ENCODE measurements around the gene TTC1.
"Not testable (repeated sequence)": the region's sequence is repeated elsewhere in the genome, so short reads cannot be mapped to it uniquely, and the experiment has no call there.

TTC1 gene

DNA sequence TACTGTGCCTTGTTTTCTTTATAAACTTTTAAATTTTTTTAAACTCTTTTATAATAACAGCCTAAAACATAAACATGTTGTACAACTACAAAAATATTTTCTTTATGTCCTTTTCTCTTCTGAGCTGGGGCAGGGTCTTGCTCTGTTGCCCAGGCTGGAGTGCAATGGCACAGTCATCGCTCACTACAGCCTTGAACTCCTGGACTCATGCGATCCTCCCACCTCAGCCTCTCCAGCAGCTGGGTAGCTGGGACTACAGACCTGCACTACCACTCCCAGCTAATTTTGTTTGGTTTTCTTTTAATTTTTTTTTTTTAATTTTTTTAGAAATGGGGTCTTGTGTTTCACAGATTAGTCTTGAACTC is 31.5 kb downstream of the TTC1 start:
- DNase-seq (ENCODE audit: low spot score), result no peak

DNA sequence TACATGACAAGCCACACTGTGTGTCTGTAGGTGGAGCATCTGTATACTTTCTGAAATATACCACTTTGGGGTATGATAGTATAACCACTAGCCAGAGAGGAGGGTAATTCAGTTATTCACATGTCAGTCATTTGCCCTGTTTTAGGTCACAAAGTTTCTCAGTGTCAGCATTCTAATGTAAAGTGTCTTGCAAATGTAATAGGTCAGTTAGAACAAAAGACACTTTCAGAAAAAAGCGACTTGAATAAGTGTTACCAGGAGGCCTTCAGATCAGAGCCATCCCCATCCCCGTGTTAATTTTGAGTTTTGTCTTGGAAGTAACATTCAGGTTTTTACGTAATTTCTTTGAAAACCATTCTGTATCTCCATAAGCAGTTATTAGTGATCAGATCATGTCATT is 33.7 kb downstream of the TTC1 start:
- DNase-seq (ENCODE audit: low spot score), result no peak

DNA sequence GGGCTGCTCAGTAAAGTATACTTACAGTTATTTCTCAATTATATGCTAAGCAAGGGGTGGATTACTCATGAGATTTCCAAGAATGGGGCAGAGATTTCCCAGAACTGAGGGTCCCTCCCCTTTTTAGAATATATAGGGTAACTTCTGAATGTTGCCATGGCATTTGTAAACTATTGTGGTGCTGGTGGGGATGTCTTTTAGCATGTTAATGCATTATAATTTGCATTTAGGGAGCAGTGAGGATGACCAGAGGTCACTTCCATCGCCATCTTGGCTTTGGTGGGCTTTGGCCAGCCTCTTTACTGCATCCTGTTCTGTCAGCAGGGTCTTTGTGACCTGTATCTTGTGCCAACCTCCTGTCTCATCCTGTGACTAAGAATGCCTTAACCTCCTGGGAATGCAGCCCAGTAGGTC is 35.5 kb downstream of the TTC1 start:
- DNase-seq (ENCODE audit: low spot score), result no peak

DNA sequence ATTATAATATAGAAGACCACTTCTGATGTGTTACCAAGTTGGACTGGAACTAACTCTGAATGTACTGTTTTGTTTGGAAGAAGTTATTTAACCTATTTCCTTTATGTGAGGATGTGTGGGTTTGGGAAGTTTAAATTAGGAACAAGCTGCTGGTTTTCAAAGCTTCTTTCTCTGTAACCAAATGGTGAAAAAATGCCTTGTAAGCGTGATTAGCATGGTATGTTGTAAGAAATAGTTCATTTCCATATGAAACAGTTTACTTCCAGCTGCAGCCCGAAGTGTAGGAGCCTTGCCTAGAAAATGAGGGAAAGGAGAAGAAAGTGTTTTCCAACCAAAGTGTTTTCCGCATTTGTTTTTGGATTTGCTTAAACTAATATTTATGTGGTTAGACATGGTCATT is 36.0 kb downstream of the TTC1 start:
- DNase-seq (ENCODE audit: low spot score), result no peak

DNA sequence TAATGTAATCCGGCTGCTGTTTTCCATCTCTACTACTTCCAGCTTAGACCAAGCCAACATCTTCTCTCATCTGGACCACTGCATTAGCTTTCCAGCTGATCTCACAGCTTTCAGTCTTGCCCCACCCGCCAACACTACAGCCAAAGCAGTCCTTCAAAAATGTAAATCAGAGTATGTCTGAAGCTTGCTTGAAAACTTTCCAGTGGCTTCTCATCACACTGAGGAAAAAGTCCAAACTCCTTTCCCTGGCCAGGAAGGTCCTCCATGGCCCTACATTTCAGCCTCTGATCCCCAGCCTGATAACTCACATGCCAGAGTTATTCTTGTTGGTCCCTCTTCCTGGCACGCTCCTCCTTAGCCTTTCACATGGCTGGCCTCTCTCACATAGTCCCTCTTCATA is 38.5 kb downstream of the TTC1 start:
- DNase-seq (ENCODE audit: low spot score), result no peak

DNA sequence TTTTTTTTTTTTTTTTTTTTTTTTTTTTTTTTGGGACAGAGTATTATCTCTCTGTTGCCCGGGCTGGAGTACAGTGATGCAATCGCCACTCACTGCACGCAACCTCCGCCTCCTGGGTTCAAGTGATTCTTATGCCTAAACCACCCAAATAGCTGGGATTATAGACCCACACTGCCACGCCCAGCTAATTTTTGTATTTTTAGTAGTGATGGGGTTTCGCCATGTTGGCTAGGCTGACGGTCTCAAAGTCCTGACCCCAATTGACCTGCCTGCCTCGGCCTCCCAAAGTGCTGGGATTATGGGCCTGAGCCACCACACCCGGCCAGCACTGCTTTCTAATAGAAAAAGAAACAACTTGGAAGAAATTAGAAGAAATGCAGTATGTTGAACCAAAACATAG is 39.2 kb downstream of the TTC1 start:
- DNase-seq (ENCODE audit: low spot score), result no peak

DNA sequence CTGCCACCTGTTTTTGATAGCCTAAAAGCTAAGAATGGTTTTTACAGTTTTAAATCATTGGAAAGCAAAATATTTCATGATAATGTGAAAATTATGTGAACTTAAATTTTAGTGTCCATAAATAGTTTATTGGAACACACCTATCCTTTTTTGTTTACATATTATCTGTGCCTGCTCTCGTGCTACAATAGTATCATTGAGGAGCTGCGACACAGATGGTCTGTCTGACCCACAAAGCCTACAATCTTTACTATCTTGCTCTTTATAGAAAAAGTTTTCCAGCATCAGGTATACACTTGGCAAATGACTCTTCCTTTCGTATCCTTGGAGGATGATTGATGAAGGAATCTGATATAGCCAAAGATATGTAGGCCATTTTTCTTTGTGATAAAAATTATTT is 40.2 kb downstream of the TTC1 start:
- no peak for DNase-seq (ENCODE audit: low spot score)

DNA sequence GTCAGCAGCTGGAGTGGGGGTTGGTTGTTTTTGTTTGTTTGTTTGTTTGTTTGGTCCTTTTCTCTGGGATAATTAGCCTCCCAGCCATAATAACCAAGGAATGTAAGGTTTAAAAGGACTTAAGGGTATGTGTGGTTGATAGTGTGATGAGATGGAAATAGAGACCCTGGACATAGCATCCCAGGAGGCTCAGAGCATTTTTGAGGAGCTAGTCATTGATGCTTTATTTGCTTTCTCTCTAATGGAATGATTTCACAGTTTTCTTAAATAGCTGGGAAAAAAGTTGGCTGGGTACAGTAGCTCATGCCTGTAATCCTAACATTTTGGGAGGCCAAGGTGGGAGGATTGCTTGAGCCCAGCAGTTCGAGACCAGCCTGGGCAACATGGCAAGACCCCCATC is 45.1 kb downstream of the TTC1 start:
- DNase-seq (ENCODE audit: low spot score), result no peak

DNA sequence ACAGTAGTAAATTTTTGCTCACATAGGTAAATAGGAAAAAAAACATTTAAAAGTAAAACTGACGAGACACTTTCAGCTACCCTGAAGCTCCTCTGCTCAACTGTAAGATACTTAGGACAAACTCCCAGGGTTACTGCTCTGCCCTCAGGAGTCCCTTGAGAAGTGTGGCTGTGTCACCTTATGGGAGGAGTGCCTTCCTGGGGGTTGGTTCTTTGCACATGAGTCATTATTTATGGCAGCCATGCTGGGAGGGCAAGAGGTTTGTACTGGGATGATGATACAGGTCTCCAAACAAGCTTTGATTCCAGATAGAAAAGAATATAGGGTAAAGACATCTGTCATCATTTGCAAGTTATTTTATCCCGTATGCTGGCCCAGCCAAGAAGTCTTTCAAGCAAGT is 45.9 kb downstream of the TTC1 start:
- DNase-seq (ENCODE audit: low spot score), result no peak

DNA sequence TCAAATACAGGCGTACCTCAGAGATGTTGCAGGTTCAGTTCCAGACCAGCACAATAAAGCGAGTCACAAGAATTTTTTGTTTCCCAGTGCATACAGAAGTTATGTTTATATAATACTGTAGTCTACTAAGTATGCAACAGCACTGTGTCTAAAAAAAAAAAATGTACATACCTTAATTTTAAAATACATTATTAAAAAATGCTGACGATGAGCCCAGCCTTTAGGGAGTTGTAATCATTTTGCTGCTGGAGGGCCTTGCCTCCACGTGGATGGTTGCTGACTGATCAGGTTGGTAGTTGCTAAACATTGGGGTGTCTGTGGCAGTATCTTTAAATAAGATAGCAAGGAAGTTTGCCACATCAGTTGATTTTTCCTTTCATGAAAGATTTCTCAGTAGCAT is 48.3 kb downstream of the TTC1 start:
- no peak for DNase-seq (ENCODE audit: low spot score)

DNA sequence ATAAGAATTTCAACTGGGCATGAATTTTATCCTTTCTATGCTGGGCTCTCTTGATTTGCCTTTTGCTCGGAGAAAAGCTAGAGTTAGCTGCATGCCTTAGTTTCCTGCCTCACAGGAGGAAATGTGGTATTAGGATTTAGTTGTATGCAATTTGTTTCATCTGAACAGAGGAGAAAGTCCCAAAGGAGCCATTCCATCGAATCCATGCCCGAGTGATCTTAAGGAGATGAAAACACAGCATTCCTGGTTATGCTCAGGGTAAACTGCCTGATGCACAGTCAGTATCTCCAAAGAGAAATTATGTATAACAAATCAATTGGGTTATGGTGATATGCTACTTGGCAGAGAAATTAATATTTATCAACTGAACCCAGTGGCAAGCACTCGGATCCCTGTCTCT is 51.1 kb downstream of the TTC1 start:
- no peak for DNase-seq (ENCODE audit: low spot score)

DNA sequence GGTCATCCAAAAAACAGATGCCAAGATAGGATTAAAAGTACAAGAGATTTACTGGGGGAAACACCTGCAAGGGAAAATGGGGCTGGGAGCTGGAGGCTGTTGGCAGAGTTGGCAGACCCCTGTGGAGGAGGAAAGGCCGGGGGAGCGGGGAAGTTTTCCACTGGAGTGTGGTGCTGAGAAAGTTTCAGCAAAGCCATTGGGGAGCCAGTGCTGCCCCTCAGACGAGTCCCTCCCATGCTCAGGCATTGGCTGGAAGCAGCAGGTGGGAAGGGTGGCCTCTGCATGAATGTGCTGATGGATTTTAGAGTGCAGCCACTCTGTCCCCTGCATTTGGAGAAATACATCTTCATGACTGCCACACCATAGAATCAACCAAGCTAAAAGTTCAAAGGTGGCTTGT is 52.8 kb downstream of the TTC1 start:
- DNase-seq (ENCODE audit: low spot score), result no peak

DNA sequence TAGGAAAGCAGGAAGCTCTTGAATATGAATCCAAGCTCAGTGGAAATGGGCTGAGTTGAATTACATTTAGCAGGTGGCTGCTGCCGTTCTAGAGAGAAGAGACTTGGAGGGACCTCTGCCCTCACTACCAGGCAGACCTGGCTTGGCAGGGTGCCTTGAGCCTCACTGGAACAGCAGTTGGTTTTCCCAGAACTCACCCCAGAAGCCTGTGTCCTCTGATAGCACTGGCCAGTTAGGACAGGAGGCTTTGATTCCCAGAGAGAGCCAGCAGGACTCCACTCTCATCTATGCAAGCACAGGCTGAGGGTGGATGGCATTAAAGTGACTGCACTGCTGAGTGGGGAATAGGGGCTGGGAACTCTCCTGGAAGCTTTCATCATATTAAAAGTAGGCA is 55.5 kb downstream of the TTC1 start:
- no peak for DNase-seq (ENCODE audit: low spot score)

DNA sequence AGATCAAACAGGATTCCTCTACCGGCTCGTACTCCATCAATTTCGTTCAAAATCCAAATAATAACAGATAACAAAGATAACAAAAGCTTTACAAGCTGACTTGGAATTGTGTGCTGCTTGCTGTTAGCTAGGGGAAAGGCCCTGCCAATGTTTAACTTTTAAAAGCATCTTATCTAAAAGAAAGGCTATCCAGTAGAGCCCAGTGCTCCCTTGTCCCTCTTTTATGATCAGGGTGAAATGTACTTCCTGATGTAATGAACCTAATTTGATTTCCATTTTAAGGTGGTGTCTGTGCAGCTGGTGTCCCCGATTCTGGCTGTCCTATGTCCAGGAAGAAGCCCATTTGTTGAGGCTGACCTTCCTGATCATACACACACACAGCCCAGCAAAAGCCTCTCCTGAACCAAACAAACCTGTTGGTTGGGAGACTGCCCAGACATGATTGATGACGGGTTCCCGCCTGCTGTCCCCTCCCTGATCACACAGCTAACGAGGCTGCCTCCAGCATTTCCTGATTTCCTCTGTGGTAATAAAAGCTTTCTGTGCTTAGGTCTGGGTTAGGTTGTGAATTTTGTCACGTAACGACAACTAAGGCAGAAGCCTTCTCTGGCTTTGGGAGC is 56.2 kb downstream of the TTC1 start:
- no peak for DNase-seq (ENCODE audit: low spot score)

DNA sequence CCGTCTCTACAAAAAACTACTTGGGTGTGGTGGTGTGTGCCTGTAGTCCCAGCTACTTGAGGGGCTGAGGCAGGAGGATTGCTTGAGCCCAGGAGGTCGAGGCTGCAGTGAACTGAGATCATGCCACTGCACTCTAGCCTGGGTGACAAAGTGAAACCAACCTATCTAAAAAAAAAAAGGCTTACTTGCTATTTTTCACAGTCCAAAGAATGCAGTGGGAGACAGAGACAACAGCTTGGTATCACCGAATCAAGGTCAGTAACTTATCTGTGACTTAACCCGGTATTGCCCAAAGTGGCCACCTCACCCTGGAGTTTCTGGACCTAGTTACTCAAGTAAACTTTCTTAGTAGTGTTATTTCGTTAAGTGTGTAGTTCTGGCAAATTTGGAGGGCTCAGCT is 60.2 kb downstream of the TTC1 start:
- not testable (repeated sequence) for DNase-seq (ENCODE audit: low spot score)

DNA sequence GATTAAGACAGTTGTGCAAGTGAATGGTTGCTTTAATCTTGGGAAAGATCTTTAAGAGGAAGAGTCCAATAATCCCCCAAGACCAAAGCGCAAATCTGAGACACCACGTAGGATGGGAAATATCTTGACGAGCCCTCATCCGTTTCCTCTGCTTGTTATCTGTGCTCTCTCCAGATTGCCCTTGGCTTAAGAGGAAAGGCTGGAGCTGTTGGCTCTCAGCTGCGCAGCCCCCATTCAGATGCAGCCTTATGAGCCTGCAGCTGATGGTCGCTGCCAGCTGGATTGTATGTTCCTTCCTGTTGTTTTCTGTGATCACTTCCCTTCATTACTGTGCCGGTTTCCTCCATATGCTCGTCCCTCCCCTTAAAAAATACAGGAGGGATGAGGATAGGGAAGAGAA is 62.6 kb downstream of the TTC1 start:
- peak; percentile 31 for DNase-seq (ENCODE audit: low spot score)

DNA sequence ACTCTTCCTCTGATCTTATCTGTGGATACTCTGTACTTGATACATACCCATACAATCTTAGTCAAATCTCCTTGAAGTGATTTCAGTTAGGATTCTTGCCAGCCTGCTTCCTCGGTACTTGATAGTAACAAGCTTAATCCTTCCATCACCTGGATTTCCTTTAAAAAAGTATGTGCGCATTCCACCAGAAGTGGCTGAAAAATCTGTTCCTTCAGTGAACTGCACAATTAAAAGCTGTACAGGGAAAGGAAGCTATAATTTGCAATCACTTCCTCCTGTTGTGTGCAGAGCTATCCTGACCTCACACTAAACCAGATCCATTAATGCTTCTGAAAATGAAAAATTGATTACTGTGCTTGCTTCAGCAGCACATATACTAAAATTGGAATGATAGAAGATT is 63.0 kb downstream of the TTC1 start:
- DNase-seq (ENCODE audit: low spot score), result no peak

DNA sequence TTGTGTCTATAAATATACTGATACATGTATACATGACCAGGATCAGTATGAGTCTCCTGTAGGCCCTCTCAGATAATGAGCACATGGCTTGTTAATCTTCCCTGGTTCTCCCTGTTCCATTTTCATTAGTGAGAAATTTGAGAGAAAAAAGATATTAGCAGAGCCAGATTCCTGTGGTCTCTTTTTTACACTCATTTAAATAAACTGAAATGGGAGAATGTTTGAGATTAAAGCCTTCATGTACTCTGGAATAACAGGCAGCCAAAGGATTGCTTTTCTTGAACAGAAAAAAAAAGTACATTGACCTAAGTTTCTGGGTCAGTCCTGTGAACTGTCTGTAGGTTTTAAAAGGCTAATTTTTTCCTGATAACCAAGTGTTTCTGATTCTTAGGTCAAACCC is 66.1 kb downstream of the TTC1 start:
- no peak for DNase-seq (ENCODE audit: low spot score)

DNA sequence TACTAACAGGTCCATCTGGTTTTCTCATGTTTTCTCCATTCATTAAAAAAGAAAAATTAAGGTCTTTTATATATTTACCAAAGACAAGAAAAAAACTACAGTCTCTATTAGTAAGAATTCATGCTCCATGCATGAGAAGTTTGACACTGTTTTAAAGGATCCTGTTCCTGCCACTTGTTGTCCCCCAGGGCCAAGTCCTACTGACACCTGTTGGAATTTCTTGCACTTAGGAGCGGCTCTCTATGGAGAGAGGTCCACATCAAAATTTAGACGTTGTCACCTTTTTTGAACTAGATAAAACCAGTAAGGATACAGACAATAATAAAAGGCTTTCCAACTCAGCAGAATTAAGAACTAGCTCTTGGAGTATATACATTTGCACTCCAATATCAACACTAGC is 68.1 kb downstream of the TTC1 start:
- no peak for DNase-seq (ENCODE audit: low spot score)

DNA sequence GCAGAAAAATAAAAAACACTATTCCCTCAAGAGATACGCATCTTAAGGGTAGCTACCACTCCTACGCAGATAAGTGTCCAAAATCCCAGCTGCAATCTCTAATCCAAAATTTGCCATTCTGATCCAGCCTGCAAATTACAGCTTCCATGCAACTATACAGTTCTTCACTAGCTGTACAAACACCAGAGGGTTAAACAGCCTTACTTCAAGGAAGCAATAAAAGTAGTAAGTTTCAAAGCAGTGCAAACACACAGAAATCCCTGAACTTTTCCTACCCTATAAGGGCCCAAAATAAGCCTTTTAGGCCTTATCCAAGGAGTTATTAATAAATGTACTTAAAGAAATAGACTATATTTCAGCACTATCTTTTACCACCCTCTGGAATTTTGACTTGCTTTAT is 70.8 kb downstream of the TTC1 start:
- DNase-seq (ENCODE audit: low spot score), result no peak

DNA sequence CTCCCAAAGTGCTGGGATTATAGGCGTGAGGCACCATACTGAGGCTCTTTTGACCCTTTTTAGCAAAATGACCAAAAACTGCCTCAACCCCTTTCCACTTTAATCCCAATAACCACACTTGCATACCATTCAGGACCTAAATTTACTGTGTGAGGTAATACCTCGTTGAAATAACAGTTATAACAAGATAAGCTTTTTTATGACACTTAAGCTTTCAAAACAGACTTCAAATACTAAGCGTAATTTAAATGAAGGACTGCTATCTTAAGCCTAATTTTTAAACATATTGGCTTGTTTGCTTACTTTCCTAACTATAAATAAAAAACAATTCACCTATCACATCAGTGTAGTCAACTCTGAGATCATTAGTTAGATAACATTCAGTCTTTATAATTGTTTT is 72.6 kb downstream of the TTC1 start:
- no peak for DNase-seq (ENCODE audit: low spot score)

DNA sequence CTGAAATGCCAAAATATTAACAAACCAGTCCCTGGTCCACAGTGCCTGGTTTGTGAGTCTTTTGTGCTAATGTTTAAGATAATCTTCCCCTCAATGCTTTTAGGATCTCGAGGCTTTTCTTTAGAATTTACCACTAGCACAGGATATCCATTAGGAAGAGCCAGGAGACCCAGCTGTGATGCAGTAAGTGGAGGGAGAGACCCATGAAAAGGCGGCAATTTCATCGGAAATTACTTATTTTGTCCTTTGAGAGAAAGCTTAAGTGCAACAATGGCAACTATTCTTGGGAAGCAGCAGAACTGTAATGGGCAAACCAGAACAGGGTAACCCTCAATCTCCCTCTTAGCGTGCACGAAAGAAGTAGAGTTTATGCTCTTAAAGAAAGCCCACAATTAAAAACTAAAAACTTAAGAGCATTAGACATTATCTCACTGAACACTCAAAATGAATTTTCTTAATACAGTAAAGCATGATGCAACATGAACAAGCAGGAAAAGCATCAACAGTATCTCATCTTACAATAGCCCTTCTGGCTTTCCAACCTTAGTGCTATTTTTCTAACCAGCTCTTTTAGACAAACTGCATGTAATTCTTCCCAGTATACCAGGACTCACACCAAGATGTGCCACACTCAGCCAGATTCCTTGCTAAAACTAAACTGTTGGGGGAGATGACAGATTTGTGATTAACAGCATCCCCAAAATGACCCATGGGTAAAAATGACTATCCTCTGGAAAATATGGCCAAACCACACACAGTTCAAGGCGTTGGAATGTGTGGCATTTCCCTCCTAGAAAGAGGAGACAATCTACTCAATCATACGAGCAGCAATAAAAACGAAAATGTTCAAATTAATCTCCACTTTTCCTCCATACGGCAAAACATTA is 73.9 kb downstream of the TTC1 start:
- no peak for DNase-seq (ENCODE audit: low spot score)

DNA sequence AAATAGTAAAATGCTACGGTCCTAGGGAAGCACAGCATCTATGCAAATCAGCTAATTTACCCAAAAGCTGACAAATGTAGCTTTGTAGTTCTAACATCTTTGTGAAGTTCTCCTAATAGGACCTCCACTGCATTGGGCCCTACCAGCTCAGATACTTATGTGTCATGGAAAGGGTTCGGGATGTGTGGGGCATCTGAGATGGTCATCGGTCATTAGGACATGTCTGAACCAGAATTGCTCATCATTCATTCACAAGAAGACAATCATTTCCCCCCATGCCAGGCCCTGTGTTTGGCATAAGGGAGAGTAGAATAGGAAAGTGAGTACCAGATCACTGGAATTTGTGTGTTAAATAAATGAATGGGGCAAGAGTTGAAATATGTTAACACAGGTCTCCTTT is 74.6 kb downstream of the TTC1 start:
- DNase-seq (ENCODE audit: low spot score), result no peak

DNA sequence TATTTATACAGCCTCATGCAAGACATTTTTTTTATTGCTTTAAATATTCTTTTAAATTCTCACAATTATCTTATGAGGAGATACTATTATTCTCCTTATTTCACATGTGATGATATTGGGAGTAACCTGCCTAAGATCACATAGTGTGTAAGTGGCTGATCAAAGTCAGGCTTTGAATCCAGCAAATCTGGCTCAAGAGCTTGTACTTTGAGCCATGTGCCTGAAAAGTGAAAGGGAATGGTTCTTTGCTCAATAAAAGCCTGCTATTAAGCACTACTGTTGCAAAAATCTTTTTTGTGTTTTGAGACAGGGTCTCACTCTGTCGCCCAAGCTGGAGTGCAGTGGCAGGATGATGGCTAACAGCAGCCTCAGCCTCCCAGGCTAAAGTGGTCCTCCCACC is 75.2 kb downstream of the TTC1 start:
- no peak for DNase-seq (ENCODE audit: low spot score)
